HepG2 (cell line): ENCODE results near the gene KCNIP4. TPM values are rescaled to one million over a fixed set of nuclear protein-coding genes. Genes with fewer than 3 reads are reported as not detected.

ENCODE experiments used
- ATAC-seq: fragments of 200-7000 bp; cut with Tn5 transposase; 3 replicates; pipeline ENCODE4 v1.9.1; 2020; ENCODE audit warnings: mild to moderate bottlenecking, moderate library complexity
- BruUV-seq: library from RNA; stranded (reverse); fragments of 400-500 nt; replicated peaks from 2 replicates; lab custom pipeline; 2021; lab: Mats Ljungman, UMichigan
- CTCF ChIA-PET: fragments of 300-600 bp; formaldehyde crosslinking; extraction: SDS; loops from one replicate; lab custom pipeline; 2021; ENCODE audit warnings: low total read pairs, inconsistent platforms, low intra/inter-chr PET ratio; lab: Yijun Ruan, JAX
- POLR2A ChIA-PET: fragments of 350-600 bp; sonication (Branson Sonifier 250); formaldehyde crosslinking; loops from one replicate; lab custom pipeline; 2020; ENCODE audit warnings: antibody characterized with exemption, inconsistent platforms; lab: Yijun Ruan, JAX
- DNase-seq: peaks from one replicate; pipeline ENCODE4 v3.0.0-alpha.2; 2015; ENCODE audit warnings: low spot score
- FAIRE-seq: peaks from 3 replicates; lab custom pipeline; 2011; peaks lifted over from hg19 to GRCh38; lab: Jason Lieb, UNC
- H2AFZ ChIP-seq: one replicate; pipeline ENCODE4 v1.6.1; 2011; ENCODE audit warnings: low read length, inconsistent platforms
- H3K27ac ChIP-seq: fragments of 300-600 bp; 3 replicates; pipeline ENCODE4 v1.8.0; 2011; ENCODE audit warnings: mixed run types, mild to moderate bottlenecking, mixed read lengths, low read length, inconsistent platforms; ENCODE audit not compliant: insufficient read depth; ENCODE audit errors: extremely low read length
- H3K27me3 ChIP-seq, 2 experiments: fragments of 200-600 bp in 1 of 2; 2 replicates in 1 of 2; 3 replicates in 1 of 2; pipeline versions ENCODE4 v1.6.0 to v1.8.0; 2011; ENCODE audit warnings: low read length in 2 of 2, mild to moderate bottlenecking in 2 of 2, moderate library complexity in 2 of 2, inconsistent platforms in 1 of 2; ENCODE audit not compliant: insufficient read depth in 2 of 2, control insufficient read depth in 1 of 2
- H3K36me3 ChIP-seq, 2 experiments: fragments of 200-600 bp in 1 of 2; replicated peaks in 1 of 2; 2 replicates in 1 of 2; 3 replicates in 1 of 2; pipeline versions ENCODE4 v1.5.1 to v1.8.0; 2011; ENCODE audit warnings: low read length in 2 of 2, inconsistent platforms in 1 of 2; ENCODE audit not compliant: insufficient read depth in 2 of 2, control insufficient read depth in 1 of 2
- H3K4me1 ChIP-seq: 2 replicates; pipeline ENCODE4 v1.5.1; 2012; ENCODE audit warnings: low read length, inconsistent platforms; ENCODE audit not compliant: insufficient read depth
- H3K4me2 ChIP-seq: 2 replicates; pipeline ENCODE4 v1.6.0; 2011; ENCODE audit warnings: low read depth, low read length, inconsistent platforms
- H3K4me3 ChIP-seq, 3 experiments: fragments of 200-600 bp in 1 of 3; sonication (generic), shearing (Covaris generic) in 1 of 3; replicated peaks in 1 of 3; 2 replicates each; pipeline ENCODE4 v1.5.1; 2011 to 2016; ENCODE audit warnings: low read length in 3 of 3, inconsistent platforms in 2 of 3, low read depth in 2 of 3, mild to moderate bottlenecking in 2 of 3, control low read depth in 1 of 3, mixed read lengths in 1 of 3; ENCODE audit not compliant: insufficient read depth in 1 of 3
- H3K79me2 ChIP-seq: one replicate; pipeline ENCODE4 v1.6.1; 2011; ENCODE audit warnings: low read length, inconsistent platforms; ENCODE audit not compliant: insufficient read depth
- H3K9ac ChIP-seq: 2 replicates; pipeline ENCODE4 v1.6.0; 2011; ENCODE audit warnings: mild to moderate bottlenecking, low read depth, low read length, inconsistent platforms; ENCODE audit not compliant: insufficient read depth
- H3K9me3 ChIP-seq: 2 replicates; pipeline ENCODE4 v1.5.1; 2012; ENCODE audit warnings: mild to moderate bottlenecking, low read length
- H4K20me1 ChIP-seq: 2 replicates; pipeline ENCODE4 v1.6.0; 2011; ENCODE audit warnings: inconsistent platforms, mild to moderate bottlenecking, low read length, moderate library complexity; ENCODE audit not compliant: insufficient read depth
- ARID2 ChIP-seq: sonication (generic); formaldehyde crosslinking; IDR thresholded peaks from 2 replicates; pipeline ENCODE4 v1.8.1; 2022; ENCODE audit warnings: mild to moderate bottlenecking, missing genetic modification reagents, borderline replicate concordance
- HNRNPK ChIP-seq: fragments of 200-400 bp; formaldehyde crosslinking; IDR thresholded peaks from 2 replicates; pipeline ENCODE4 v1.6.1; 2018; ENCODE audit warnings: low read length, low read depth, moderate library complexity, mild to moderate bottlenecking; ENCODE audit not compliant: poor library complexity, severe bottlenecking
- MIXL1 ChIP-seq: IDR thresholded peaks from 2 replicates; pipeline ENCODE4 v1.6.1; 2016
- NFKB2 ChIP-seq: sonication (generic); formaldehyde crosslinking; IDR thresholded peaks from 2 replicates; pipeline ENCODE4 v1.4.0; 2020; ENCODE audit warnings: missing genetic modification reagents, borderline replicate concordance
- PCBP2 ChIP-seq: fragments of 200-400 bp; formaldehyde crosslinking; optimal IDR thresholded peaks from 2 replicates; pipeline ENCODE3; 2018; ENCODE audit warnings: low read length, low read depth; ENCODE audit not compliant: poor library complexity, severe bottlenecking
- SRSF9 ChIP-seq: fragments of 200-400 bp; formaldehyde crosslinking; IDR thresholded peaks from 2 replicates; pipeline ENCODE4 v1.6.1; 2018; ENCODE audit warnings: borderline replicate concordance, mild to moderate bottlenecking, low read depth, low read length; ENCODE audit not compliant: insufficient read depth, poor library complexity, severe bottlenecking
- TAF1 ChIP-seq: sonication (generic); formaldehyde crosslinking; IDR thresholded peaks from 2 replicates; pipeline ENCODE4 v1.4.0; 2020; ENCODE audit warnings: missing genetic modification reagents
- TEAD2 ChIP-seq: sonication (generic); formaldehyde crosslinking; IDR thresholded peaks from 2 replicates; pipeline ENCODE4 v1.9.0; 2021; ENCODE audit warnings: missing genetic modification reagents
- TSC22D2 ChIP-seq: sonication (generic); formaldehyde crosslinking; IDR thresholded peaks from 2 replicates; pipeline ENCODE4 v1.5.1; 2020; ENCODE audit warnings: missing genetic modification reagents, mild to moderate bottlenecking, borderline replicate concordance
- ZNF326 ChIP-seq: sonication (generic); formaldehyde crosslinking; IDR thresholded peaks from 2 replicates; pipeline ENCODE4 v1.4.0; 2020; ENCODE audit warnings: missing genetic modification reagents, borderline replicate concordance
- ZNF333 ChIP-seq: sonication (generic); formaldehyde crosslinking; IDR thresholded peaks from 2 replicates; pipeline ENCODE4 v1.4.0; 2020; ENCODE audit warnings: mild to moderate bottlenecking, missing genetic modification reagents, borderline replicate concordance
- ZNF33A ChIP-seq: sonication (generic); formaldehyde crosslinking; IDR thresholded peaks from 2 replicates; pipeline ENCODE4 v1.5.1; 2020; ENCODE audit warnings: missing genetic modification reagents, mild to moderate bottlenecking, moderate library complexity, borderline replicate concordance
- ZNF550 ChIP-seq: sonication (generic); formaldehyde crosslinking; IDR thresholded peaks from 2 replicates; pipeline ENCODE4 v1.4.0; 2020; ENCODE audit warnings: mild to moderate bottlenecking, missing genetic modification reagents, borderline replicate concordance
- ZNF747 ChIP-seq: sonication (generic); formaldehyde crosslinking; IDR thresholded peaks from 2 replicates; pipeline ENCODE4 v1.8.1; 2023; ENCODE audit warnings: missing genetic modification reagents, mild to moderate bottlenecking, borderline replicate concordance
- ZNF784 ChIP-seq: sonication (generic); formaldehyde crosslinking; IDR thresholded peaks from 2 replicates; pipeline ENCODE4 v1.5.1; 2020; ENCODE audit warnings: missing genetic modification reagents, mild to moderate bottlenecking, borderline replicate concordance
- ZNF788 ChIP-seq: sonication (generic); formaldehyde crosslinking; IDR thresholded peaks from 2 replicates; pipeline ENCODE4 v1.5.0; 2020; ENCODE audit warnings: mild to moderate bottlenecking, missing genetic modification reagents, borderline replicate concordance
- ZNF883 ChIP-seq: sonication (generic); formaldehyde crosslinking; IDR thresholded peaks from 2 replicates; pipeline ENCODE4 v1.5.1; 2020; ENCODE audit warnings: mild to moderate bottlenecking, missing genetic modification reagents; ENCODE audit errors: not compliant biosample characterization
- in situ Hi-C: cut with HindIII; loops from 2 replicates; pipeline ENCODE4 v1.10.0; 2017; ENCODE audit warnings: low pct_unique_long_range_greater_than_20kb; ENCODE audit not compliant: extremely low pct_ligation_motif_present
- intact Hi-C: fragments of 100-400 bp; cut with micrococcal nuclease; formaldehyde crosslinking; loops from one replicate; pipeline ENCODE4 v1.10.0; 2022; ENCODE audit not compliant: unreplicated experiment
- polyA plus RNA-seq, 8 experiments: library from polyadenylated mRNA; depleted of rRNA in 3 of 8; stranded (reverse) in 7 of 8; unstranded in 1 of 8; fragments of >200 nt; fragmentation: Illumina TruSeq in 4 of 8; extraction: Trizol in 4 of 8; gene quantifications; 2 replicates each; pipeline versions ENCODE4 v1.2.1 to v1.2.3, GENCODE V29; 2011 to 2016; ENCODE audit warnings: low read depth in 4 of 8, missing spikeins in 1 of 8, mixed read lengths in 1 of 8; ENCODE audit not compliant: insufficient read depth in 1 of 8
- total RNA-seq, 5 experiments: library from RNA; depleted of rRNA; stranded (reverse); fragments of >200 nt; fragmentation: Illumina TruSeq; extraction: Trizol; gene quantifications; 2 replicates each; pipeline ENCODE4 v1.2.3, GENCODE V29; 2016; ENCODE audit warnings: low read depth in 1 of 5

The KCNIP4 gene
- total and polyA plus RNA-seq, 2 of the 13 experiments (the other 11 are each of a cell fraction or from before 2014, with no cell fraction given), result 0.09 TPM; not detected in 1

- no TSS peak for BruUV-seq
- H3K4me2 ChIP-seq, result no peak overlapping the region
- CTCF ChIA-PET, result no interaction called here
- H3K4me3 ChIP-seq, result no peak overlapping the region
- TF ChIP-seq NFKB2 (CRISPR knock-in tag), result no peak
- TF ChIP-seq SRSF9, result no peak
- TF ChIP-seq ZNF33A, result no peak
- no peak for TF ChIP-seq MIXL1
- no peak for TF ChIP-seq TEAD2 (CRISPR knock-in tag)
- TF ChIP-seq TSC22D2 (CRISPR knock-in tag), result no peak
- no peak for TF ChIP-seq ARID2 (CRISPR knock-in tag)
- no peak for TF ChIP-seq TAF1 (CRISPR knock-in tag)
- no peak for TF ChIP-seq ZNF550
- no peak for TF ChIP-seq ZNF333
- no peak for TF ChIP-seq ZNF747 (CRISPR knock-in tag)
- TF ChIP-seq ZNF326 (CRISPR knock-in tag), result no peak
- peak; percentile 53 for TF ChIP-seq PCBP2
- TF ChIP-seq ZNF788 (CRISPR knock-in tag), result no peak
- peak; percentile 54 for TF ChIP-seq HNRNPK
- no peak for TF ChIP-seq ZNF784
- no peak for TF ChIP-seq ZNF883 (CRISPR knock-in tag)
- H3K4me1 ChIP-seq, result no peaks in the 10 kb centered on the region
- H3K27ac ChIP-seq, result no peak overlapping the region
- H2AFZ ChIP-seq, result no peak overlapping the region
- no peak overlapping the region for H3K9ac ChIP-seq
- in situ Hi-C loops (no loop called here), intact Hi-C loops (no loop called here)
- POLR2A ChIA-PET, result no interaction called here
- H3K9me3 ChIP-seq, result no peaks in the 10 kb centered on the region
- no peaks in the 10 kb centered on the region for H4K20me1 ChIP-seq
- no peak for DNase-seq
- ATAC-seq, result no peak
- no peaks in the 10 kb centered on the region for H3K36me3 ChIP-seq
- no peaks in the 10 kb centered on the region for H3K27me3 ChIP-seq
- FAIRE-seq, result no peak
- H3K79me2 ChIP-seq, result no peaks in the 10 kb centered on the region
Measured at GRCh38 chr4:21531048-21531447, 417.5 kb downstream of the KCNIP4 start.
